Measurements from ENCODE around the gene FEM1A.
"Not testable (repeated sequence)": the region's sequence is repeated elsewhere in the genome, so short reads cannot be mapped to it uniquely, and the experiment has no call there.

- not testable (repeated sequence) for TF ChIP-seq CTCF, EP300, POLR2AphosphoS5, POLR2A (IDR thresholded peaks at IDR 0.05)
These were observed 30.8 kb downstream of the FEM1A start for GRCh38 chr19:4822354-4822753.
